Aorta (tissue), 5 donors: ENCODE data around the gene B3GNT9. TPM values are rescaled to one million over a fixed set of nuclear protein-coding genes. Genes with fewer than 3 reads are reported as not detected.

Experiments
- ATAC-seq: fragments of 200-7000 bp; cut with Tn5 transposase; one replicate; pipeline ENCODE4 v1.9.1; 2022; ENCODE audit warnings: moderate library complexity; ENCODE audit not compliant: low FRiP score
- DNase-seq, 2 donors: peaks; one replicate each; pipeline ENCODE4 v3.0.0-alpha.2; 2020
- H3K27ac ChIP-seq, 2 donors: one replicate each; pipeline ENCODE4 v1.5.1; 2013; ENCODE audit warnings: low read length in 2 of 2, mild to moderate bottlenecking in 2 of 2, moderate library complexity in 2 of 2, control low read depth in 1 of 2, inconsistent platforms in 1 of 2, low read depth in 1 of 2
- H3K27me3 ChIP-seq, 2 donors: one replicate each; pipeline ENCODE4 v1.6.1; 2013; ENCODE audit warnings: control low read depth in 1 of 2, low read length in 1 of 2, mild to moderate bottlenecking in 1 of 2, moderate library complexity in 1 of 2; ENCODE audit not compliant: insufficient read depth in 2 of 2, control insufficient read depth in 1 of 2
- H3K36me3 ChIP-seq, 2 donors: one replicate each; pipeline ENCODE4 v1.6.1; 2013; ENCODE audit warnings: control low read depth in 1 of 2, low read length in 1 of 2, mild to moderate bottlenecking in 1 of 2; ENCODE audit not compliant: insufficient read depth in 2 of 2, control insufficient read depth in 1 of 2
- H3K4me1 ChIP-seq, 2 donors: one replicate each; pipeline ENCODE4 v1.6.1; 2013; ENCODE audit warnings: low read length in 2 of 2, control low read depth in 1 of 2, mild to moderate bottlenecking in 1 of 2, moderate library complexity in 1 of 2; ENCODE audit not compliant: insufficient read depth in 2 of 2, control insufficient read depth in 1 of 2
- H3K4me3 ChIP-seq, 2 donors: one replicate each; pipeline ENCODE4 v1.5.1; 2013; ENCODE audit warnings: low read length in 2 of 2, control low read depth in 1 of 2, mild to moderate bottlenecking in 1 of 2
- H3K9me3 ChIP-seq: one replicate; pipeline ENCODE4 v1.6.1; 2013; ENCODE audit warnings: mild to moderate bottlenecking, low read length; ENCODE audit not compliant: control insufficient read depth
- WGBS, 2 donors: extraction: QIAGEN DNeasy Blood & Tissue Kit; methylation state at CpG; one replicate each; pipeline ENCODE4 v1.1.7; 2013; 5-methylcytosine and 5-hydroxymethylcytosine counted together
- intact Hi-C, 2 donors: fragments of 100-400 bp; cut with DNase I; formaldehyde crosslinking; loops; one replicate each; pipeline versions ENCODE4 v1.14.2 to v1.15.0; 2022
- polyA plus RNA-seq, 2 donors: library from polyadenylated mRNA; stranded (reverse); fragments of 200-250 nt; gene quantifications; one replicate each; pipeline ENCODE4 v1.2.3, GENCODE V29; 2013
- total RNA-seq, 2 donors: library from RNA; stranded (reverse); fragmentation: NEBNext Ultra II Directional; extraction: Animal tissue kit (Norgen Biotek cat#: 25700); gene quantifications; one replicate each; pipeline ENCODE4 v1.2.1, GENCODE V29; 2021
- donor health status: healthy with polysubstance abuse.
- donor health status: Bipolar disorder and iron deficiency.
- donor health status: DM: no; HTN: no; CAD: no.
- donor health status: DM: no; HTN: no; CAD: no.
- donor health status: DM: yes; HTN: yes; CAD: no.

Gene B3GNT9
- total and polyA plus RNA-seq, 4 donors, result 3.9 to 22.4 (median 17.2) TPM

GRCh38 chr16:67165121-67166078 lies 14.6 kb upstream of the B3GNT9 start:
- H3K9me3 ChIP-seq, result no peaks in the 10 kb centered on the region
- H3K4me3 ChIP-seq, result no peak overlapping the region
- whole genome bisulfite sequencing, 2 donors, result 19 to 20% methylated on average over 85 of the region's 85 CpGs
- H3K36me3 ChIP-seq, result no peaks in the 10 kb centered on the region
- H3K27ac ChIP-seq, result no peak overlapping the region
- intact Hi-C loops, result no loop called here
- no peaks in the 10 kb centered on the region for H3K27me3 ChIP-seq
- ATAC-seq (no peak), DNase-seq (no peak)
- H3K4me1 ChIP-seq, result no peaks in the 10 kb centered on the region

GRCh38 chr16:67164599-67165061 lies 13.8 kb upstream of the B3GNT9 start, which contains the start of gene HSF4:
Gene HSF4 (plus strand): TSS chr16:67164745. CDS start chr16:67164812, 67 bp downstream.
- intact Hi-C loops, result no loop called here
- Histone ChIP-seq H3K9me3 (no peaks in the 10 kb centered on the region), H3K27me3 (no peaks in the 10 kb centered on the region), H3K4me1 (no peaks in the 10 kb centered on the region), H3K4me3 (peak within 1 kb of the TSS in 1 of 2 donors; percentile 18), H3K27ac (peak within 1 kb of the TSS in 1 of 2 donors; percentile 22), H3K36me3 (no peaks in the 10 kb centered on the region)
- ATAC-seq (peak; percentile 62), DNase-seq (peak; percentile 83 to 86)
- WGBS, 2 donors, result 2 to 3% methylated on average over 35 to 41 of the region's 41 CpGs

DNA sequence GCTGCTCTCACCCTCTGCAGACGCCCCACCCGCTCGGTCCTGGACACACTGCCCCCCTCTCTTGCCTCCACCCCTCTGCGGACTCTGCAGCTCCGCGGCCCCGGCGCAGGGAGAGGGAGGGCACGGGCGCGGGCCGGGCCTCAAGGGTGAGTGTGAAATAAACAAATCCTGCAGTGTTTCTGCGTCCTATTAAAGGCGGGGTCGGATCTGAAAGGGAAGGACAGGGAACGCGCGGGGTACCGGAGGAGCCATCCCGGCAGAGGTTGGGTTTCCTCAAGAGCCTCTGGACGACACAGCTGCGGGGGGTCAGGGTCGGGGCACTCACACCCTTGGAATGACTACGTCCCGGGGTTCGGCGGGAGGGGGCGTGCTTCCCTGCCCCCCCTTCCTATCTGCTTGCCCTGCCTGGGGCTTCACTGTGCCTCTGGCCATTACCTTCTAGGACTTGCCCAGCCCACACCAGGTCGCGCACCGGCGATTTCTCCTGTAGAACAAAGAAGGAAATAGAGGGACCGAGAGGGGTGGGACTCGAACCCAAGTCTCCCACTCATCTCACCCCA lies 13.3 kb upstream of the B3GNT9 start:
- H3K4me3 ChIP-seq, result peak overlapping the region in 1 of 2 donors; percentile 18
- H3K36me3 ChIP-seq, result no peaks in the 10 kb centered on the region
- no peaks in the 10 kb centered on the region for H3K9me3 ChIP-seq
- no peaks in the 10 kb centered on the region for H3K4me1 ChIP-seq
- no peaks in the 10 kb centered on the region for H3K27me3 ChIP-seq
- intact Hi-C loops, result no loop called here
- whole genome bisulfite sequencing, 2 donors, result 2 to 3% methylated on average over 31 to 34 of the region's 34 CpGs
- DNase-seq (peak in 1 of 2 donors; percentile 62), ATAC-seq (no peak)
- peak overlapping the region in 1 of 2 donors; percentile 22 for H3K27ac ChIP-seq

DNA sequence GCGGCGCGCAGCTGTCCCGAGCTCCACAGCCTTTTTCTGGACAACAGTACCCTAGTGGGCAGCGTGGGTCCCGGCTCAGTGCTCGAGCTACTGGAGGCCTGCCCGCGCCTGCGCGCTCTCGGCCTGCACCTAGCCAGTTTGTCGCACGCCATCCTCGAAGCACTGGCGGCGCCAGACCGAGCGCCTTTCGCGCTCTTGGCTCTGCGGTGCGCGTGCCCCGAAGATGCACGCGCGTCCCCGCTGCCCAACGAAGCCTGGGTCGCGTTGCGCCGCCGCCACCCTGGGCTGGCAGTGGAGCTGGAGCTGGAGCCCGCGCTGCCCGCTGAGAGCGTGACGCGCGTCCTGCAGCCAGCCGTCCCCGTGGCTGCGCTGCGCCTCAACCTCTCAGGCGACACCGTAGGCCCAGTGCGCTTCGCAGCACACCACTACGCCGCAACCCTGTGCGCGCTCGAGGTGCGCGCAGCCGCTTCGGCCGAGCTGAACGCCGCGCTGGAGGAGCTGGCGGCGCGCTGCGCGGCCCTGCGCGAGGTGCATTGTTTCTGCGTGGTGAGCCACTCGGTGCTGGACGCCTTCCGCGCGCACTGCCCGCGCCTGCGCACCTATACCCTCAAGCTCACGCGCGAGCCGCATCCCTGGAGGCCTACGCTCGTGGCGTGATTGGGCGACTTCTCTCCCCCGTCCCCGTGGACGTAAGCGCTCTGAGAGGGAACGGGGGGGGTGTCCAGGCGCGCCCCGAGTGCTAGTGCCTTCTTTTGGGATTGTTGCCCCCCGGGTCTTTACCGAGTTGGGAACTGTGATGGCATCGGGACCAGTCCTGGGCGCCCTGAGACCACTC lies 12.6 kb upstream of the B3GNT9 start:
- ATAC-seq (peak; percentile 42), DNase-seq (peak; percentile 78 to 87)
- intact Hi-C loops, result no loop called here
- Histone ChIP-seq H3K9me3 (no peaks in the 10 kb centered on the region), H3K27ac (peak overlapping the region in 1 of 2 donors; percentile 22), H3K4me1 (no peaks in the 10 kb centered on the region), H3K27me3 (no peaks in the 10 kb centered on the region), H3K4me3 (peak overlapping the region in 1 of 2 donors; percentile 18), H3K36me3 (no peaks in the 10 kb centered on the region)
- WGBS, 2 donors, result 1% methylated on average over 89 to 99 of the region's 99 CpGs

- Histone ChIP-seq H3K4me3 (no peak overlapping the region), H3K36me3 (no peaks in the 10 kb centered on the region), H3K9me3 (no peaks in the 10 kb centered on the region), H3K27me3 (no peaks in the 10 kb centered on the region), H3K27ac (no peak overlapping the region), H3K4me1 (no peaks in the 10 kb centered on the region)
- intact Hi-C loops, result no loop called here
- 10 to 11% methylated on average over 44 of the region's 44 CpGs for WGBS, 2 donors
- ATAC-seq, result no peak
- DNase-seq, result no peak
These were observed 11.8 kb upstream of the B3GNT9 start for GRCh38 chr16:67162506-67163163.

DNA sequence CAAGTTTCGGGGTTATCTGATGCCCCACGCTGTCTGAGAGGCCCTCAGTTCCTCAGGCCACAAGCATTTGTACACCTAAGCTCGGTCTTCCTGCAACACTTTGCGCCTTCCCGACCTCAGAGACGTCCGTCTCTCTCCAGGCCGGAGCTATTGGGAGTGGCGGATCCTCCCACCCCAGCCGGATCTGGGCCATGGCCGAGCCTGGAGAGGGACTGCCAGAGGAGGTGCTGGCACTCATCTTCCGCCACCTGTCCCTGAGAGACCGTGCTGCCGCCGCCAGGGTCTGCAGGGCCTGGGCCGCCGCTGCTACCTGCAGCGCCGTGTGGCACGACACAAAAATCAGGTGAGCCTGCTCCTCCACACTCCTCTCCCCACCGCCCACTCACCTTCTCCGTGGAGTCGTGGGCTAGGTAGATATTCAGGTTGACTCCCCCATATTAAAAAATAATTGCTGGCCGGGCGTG lies 10.8 kb upstream of the B3GNT9 start:
- Histone ChIP-seq H3K4me3 (no peak overlapping the region), H3K36me3 (no peaks in the 10 kb centered on the region), H3K9me3 (no peaks in the 10 kb centered on the region), H3K27me3 (no peaks in the 10 kb centered on the region), H3K27ac (no peak overlapping the region), H3K4me1 (no peaks in the 10 kb centered on the region)
- 48 to 54% methylated on average over 25 of the region's 25 CpGs for WGBS, 2 donors
- no peak for ATAC-seq
- intact Hi-C loops, result no loop called here
- no peak for DNase-seq

- 6 to 8% methylated on average over 34 of the region's 34 CpGs for WGBS, 2 donors
- no peaks in the 10 kb centered on the region for H3K4me1 ChIP-seq
- no peaks in the 10 kb centered on the region for H3K36me3 ChIP-seq
- H3K9me3 ChIP-seq, result no peaks in the 10 kb centered on the region
- H3K27me3 ChIP-seq, result no peaks in the 10 kb centered on the region
- H3K4me3 ChIP-seq, result peak overlapping the region; percentile 68 to 93
- DNase-seq (peak; percentile 80 to 86), ATAC-seq (no peak)
- intact Hi-C loops, result loop anchor here in 1 of 2 donors (2.0 to 10.0 kb wide), 3 partner anchors 26 to 264 kb away; no protein-coding TSS in a partner anchor
- no peak overlapping the region for H3K27ac ChIP-seq
These were observed 8.1 kb upstream of the B3GNT9 start for GRCh38 chr16:67158637-67159600.
